ENCODE results near the gene DCP1B.

Gene DCP1B

DNA sequence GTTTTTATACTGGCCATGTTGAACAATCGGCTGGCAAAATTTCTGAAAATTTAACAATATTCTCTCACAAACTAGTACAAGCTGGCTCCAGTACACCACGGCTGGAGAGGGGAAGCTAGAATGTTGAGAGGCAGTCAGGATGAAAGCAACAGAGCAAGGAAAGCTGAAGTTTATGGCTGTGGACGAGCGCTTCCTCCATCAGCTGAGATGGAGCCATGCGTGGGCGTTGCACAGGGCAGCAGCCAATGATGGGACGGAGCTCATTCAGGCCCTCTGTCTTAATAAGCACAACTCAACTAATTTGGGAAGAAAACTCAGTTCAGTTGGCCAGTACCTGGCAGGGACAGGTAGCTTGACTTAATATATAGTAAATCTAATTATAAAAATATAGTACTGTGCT is 14.1 kb upstream of the DCP1B start:
- in situ Hi-C loops (cut with MboI; ENCODE audit: low sequenced_read_pairs) = no loop called here

- in situ Hi-C loops (cut with MboI; ENCODE audit: low sequenced_read_pairs) = no loop called here
Measured at GRCh38 chr12:2017546-2018337, 13.5 kb upstream of the DCP1B start.

GRCh38 chr12:2016862-2017545 is 12.7 kb upstream of the DCP1B start:
- in situ Hi-C loops (cut with MboI; ENCODE audit: low sequenced_read_pairs) = no loop called here

DNA sequence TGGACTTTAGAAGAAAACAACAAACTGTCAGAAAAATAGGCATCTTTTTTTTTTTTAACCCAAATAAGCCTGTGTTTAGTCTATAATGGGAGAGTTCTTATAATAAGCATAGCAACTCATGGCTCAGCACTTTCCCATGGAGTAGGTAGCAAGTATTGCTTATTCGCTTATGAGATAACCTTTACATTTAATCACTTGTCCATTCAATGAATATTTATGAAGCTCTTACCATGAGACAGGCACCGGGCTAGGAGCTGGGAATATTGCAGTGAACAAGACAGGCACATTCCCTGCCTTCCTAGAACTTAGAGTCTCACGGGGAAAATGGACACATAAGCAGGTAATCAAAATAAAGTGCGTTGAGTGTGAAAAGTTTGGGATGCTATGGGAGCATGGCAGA is 10.0 kb upstream of the DCP1B start:
- in situ Hi-C loops (cut with MboI; ENCODE audit: low sequenced_read_pairs) = no loop called here

- in situ Hi-C loops (cut with MboI; ENCODE audit: low sequenced_read_pairs) = no loop called here
Measured at GRCh38 chr12:2013527-2014223, 9.4 kb upstream of the DCP1B start.

DNA sequence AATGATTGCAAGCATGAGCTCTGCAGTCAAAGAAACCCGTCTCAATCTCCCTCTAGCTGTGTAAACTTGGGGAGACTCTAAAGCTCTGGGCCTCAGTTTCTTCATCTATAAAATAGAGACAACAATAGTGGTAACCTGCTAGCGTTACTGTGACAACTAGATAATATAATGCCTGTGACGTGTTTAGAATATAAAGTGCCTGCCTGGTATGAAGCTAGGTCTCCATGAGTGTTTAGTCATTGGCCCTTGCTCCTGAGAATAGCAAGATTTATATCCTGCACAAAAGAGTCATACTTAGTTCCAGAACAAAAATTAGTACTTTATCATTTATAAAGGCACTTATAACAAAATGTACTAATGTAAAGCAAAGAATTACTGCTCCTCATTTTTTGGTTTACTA is 8.8 kb upstream of the DCP1B start:
- in situ Hi-C loops (cut with MboI; ENCODE audit: low sequenced_read_pairs) = no loop called here

DNA sequence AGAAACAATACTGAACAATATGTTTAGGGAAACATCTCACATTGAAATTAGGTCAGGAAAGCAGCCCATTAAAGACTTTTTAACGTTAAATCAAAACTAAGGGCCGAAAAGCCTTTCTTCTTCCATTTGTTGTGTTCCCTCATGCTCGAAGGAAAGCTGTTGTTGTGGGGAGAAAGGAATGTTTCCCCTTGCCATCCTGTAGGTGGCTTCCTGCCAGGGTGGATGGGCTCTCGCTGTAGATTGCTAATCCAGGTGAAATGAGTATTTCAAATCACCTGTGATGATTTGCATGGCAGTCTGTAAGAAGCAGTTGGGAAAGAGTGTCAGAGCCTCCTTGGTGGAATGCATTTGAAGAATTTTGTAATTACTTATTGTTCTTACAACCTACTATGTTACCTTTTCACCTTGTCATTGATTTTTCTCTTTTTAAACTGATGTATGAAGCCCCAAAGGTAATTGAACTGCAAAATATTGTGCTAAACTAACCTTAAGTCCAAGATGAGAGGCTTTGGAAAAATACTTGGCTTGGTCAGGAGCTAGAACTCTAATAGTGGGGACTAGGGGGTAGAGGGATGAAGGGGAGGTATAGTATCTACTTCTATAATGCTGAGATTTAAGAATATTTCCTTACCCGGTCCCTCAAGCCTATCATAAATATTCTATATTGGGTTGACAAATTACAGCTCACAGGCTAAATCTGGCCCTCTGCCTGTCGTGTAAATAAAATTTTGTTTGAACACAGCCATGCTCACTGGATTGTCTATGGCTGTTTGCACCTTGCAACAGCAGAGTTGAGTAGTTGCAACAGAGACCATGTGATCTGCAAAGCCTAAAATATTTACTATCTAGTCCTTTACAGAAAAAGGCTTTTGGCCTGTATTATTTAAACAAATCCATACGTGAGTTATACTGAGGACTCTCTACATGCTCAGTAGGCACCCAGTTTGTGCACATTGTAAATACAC is 7.7 kb upstream of the DCP1B start:
- in situ Hi-C loops (cut with MboI; ENCODE audit: low sequenced_read_pairs) = no loop called here

GRCh38 chr12:2009623-2010022 is 5.4 kb upstream of the DCP1B start:
- in situ Hi-C loops (cut with MboI; ENCODE audit: low sequenced_read_pairs) = no loop called here

DNA sequence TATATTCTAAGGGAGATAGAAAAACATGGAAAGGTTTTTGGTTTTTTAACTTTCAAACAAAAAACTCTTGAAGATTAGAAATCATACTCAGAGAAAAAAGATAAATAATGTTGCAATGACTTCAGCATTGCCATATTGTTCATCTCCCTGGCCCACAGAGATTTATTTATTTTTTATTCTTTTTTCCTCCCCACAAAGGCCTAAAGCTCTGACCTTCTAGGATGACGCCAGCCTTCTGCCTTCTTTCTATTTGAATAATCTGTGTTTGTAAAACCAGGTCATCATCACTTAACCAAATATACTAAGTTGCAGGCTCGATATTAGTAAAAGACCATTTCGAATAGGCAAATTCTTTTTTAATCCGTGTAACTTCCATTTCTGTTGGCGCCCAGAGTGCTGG is 4.4 kb upstream of the DCP1B start:
- in situ Hi-C loops (cut with MboI; ENCODE audit: low sequenced_read_pairs) = no loop called here

- in situ Hi-C loops (cut with MboI; ENCODE audit: low sequenced_read_pairs) = no loop called here
Measured at GRCh38 chr12:2003676-2004112, 563 bp downstream of the DCP1B start.

DNA sequence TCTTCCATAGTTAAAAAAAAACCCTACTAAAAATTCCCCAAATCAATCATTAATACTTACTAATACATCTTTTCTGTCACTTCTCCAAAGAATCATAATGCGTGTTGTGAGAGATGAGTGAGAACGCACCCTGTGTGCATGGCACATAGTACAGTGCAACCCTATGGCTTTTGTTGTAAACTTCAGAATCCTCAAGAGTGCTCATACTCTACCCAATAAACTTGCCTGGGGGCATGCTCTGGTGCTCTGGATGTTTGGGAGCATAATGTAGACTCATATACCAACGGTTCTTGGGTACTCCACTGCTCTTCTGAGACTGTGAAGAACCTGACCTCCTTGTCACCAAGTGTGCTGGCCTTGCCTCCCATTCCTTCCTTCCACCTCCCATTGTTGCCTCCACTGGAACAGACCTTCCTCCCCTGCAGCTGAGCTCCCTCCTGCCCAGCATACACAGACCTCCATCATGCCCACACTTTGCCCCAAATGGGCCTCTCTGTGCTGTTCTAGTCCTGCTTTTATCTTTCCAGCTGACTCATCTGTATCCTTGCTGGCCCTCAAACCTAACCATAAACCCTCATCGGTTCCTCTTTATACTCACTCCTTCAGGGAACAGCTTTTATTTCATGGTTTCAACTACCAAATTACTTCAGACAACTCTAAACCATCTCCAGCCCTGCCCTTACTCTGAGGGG is 8.9 kb downstream of the DCP1B start:
- in situ Hi-C loops (cut with MboI; ENCODE audit: low sequenced_read_pairs) = no loop called here

DNA sequence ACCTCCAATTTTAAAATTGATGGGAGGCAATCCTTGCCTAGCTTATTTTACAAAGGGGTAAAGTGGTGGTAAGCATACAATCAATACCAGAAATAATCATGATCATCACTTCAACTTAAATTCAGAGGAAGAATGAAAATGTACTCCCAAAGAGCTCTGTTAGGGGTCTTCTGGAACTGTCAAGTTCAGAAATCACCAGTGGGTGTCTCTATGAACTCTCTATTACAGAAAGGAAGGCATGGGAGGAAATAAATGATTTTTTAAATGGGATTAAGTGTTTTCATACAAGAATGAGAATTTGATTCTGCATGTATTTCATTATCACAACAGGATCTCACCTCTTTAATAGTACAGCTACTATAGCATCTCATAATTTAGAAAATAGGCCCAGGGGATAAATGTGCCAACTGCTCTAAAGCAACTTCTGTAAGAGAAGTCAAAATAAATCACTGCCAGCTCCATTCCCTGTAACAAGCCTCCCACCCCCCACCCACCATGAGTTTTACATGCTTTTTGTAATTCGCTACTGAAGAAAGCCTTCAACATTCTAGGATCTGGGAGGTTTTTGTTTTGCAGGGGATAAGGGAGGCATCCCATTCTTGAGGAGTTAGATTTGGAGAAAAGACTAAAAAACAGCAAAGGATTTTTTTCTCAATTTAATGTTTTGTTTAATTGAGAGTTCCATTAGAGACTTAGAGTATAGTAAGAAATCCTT is 9.7 kb downstream of the DCP1B start:
- in situ Hi-C loops (cut with MboI; ENCODE audit: low sequenced_read_pairs) = no loop called here

- in situ Hi-C loops (cut with MboI; ENCODE audit: low sequenced_read_pairs) = no loop called here
Measured at GRCh38 chr12:1993871-1994371, 10.3 kb downstream of the DCP1B start.

DNA sequence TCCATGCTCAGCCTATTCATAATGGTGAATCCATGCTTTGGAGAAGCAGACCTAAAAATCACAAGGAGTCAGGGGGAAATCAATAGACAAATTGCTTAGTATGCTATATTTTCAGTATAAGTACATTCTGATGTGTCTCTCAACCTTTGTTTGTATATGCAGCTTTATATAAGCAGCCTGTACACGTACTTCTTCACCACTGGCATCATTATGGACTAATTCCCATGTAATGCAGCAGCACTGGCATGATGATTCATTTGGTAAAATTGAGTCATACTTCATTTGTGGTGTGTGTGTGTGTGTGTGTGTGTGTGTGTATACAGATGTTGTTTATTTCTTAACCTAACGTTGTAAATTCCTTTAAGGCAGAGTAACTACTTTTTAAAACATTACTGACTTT is 10.9 kb downstream of the DCP1B start:
- in situ Hi-C loops (cut with MboI; ENCODE audit: low sequenced_read_pairs) = no loop called here

DNA sequence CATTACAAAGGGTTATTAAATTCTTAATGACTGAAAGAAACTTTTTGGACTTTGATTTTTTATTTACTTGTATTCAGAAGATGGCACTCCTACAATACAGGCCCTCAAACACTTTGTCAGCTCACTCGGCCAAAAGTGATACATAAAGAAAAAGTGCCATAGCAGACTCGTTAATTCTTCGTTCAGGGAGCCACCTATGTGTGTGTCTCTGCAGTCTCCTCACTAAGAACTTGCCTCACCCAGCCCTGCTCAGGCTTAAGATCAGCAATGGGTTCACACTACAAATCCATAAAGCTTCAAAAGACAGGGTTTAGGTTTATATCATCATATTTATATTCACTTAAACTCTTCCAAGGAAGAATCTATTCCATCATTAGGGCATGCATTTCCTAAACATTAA is 11.5 kb downstream of the DCP1B start:
- in situ Hi-C loops (cut with MboI; ENCODE audit: low sequenced_read_pairs) = no loop called here

DNA sequence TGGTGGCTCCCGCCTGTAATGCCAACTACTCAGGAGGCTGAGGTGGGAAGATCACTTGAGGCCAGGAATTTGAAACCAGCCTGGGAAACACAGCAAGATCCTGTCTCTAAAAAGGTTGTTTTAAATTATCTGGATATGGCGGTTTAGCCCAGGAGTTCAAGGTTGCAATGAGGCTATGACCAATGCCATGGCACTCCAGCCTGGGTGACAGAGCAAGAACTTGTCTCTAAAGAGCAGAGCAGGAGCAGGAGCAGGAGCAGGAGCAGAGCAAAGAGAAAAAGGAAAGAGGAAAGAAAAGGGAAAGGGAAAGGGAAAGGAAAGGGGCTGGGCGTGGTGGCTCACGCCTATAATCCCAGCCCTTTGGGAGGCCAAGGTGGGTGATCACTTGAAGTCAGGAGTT is 15.1 kb downstream of the DCP1B start:
- in situ Hi-C loops (cut with MboI; ENCODE audit: low sequenced_read_pairs) = no loop called here

DNA sequence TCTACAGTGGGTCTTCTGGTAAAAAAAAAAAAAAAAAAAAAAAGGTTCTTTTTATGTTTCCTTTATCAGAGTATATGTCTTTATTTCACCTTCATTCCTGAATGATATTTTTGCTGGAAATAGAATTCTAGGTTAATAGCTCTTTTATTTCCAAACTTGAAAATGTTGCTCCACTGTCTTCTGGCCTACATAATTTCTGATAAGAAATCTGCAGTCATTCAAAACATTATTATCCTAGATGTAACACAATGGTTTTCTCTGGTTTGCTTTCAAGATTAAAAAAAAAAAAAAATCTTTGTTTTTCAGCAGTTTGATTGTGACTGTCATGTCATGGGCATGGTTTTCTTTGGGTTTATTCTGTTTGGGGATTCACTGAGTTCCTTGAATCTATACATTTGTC is 19.5 kb downstream of the DCP1B start:
- in situ Hi-C loops (cut with MboI; ENCODE audit: low sequenced_read_pairs) = no loop called here

DNA sequence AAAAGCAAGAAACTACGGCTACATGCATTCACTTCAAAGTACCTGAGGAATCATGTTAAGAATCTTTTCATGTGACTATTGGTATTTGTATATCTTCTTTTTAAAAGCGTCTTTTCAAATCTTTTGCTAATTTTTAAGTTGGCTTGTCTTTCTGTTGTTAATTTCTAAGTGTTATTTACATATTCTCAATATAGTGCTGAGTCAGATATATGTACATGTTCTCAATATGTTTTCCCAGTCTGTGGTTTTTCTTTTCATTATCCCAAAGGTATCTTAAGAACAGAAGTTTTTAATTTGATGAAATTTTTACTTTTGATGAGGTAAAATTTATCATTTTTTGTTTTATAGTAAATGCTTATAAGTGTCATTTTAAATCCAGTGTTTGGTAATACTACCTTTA is 24.0 kb downstream of the DCP1B start:
- in situ Hi-C loops (cut with MboI; ENCODE audit: low sequenced_read_pairs) = no loop called here

DNA sequence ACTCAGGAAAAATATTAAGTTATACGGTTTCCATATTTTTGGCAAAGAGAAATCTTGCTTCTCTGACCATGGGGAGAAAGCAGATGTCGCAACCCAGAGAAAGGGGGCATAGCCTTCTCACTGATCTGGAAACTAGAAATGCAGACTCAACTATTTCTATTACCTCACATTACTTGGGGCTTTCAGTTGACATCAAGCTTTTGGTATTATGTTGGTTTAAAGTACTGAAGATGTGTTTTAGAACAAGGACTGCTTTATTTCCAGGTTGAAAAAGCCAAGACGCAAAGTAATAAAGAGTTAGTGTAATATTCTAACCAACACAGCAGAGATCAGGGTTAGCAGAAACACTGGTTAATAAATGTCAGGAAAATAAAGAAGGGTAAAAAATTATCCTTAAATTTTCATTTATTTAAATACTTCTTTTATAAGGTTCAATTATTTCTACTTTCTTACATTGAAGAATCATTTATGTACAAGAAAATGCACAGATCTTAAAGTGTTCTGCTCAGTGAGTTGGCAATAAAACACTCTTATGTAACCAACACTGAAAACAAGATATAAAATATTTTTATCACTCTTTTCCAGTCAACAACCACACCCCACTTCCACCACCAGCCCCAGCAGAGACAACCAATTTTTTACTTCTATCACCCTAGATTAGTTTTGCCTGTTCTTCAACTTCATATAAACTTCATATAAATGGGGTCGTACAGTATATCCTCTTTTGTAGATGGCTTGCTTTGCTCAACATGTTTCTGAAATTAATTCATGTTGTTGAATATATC is 26.0 kb downstream of the DCP1B start:
- in situ Hi-C loops (cut with MboI; ENCODE audit: low sequenced_read_pairs) = no loop called here
